Type B pancreatic cell (in vitro differentiated cells): ENCODE data around the gene NEK9. TPM values are rescaled to one million over a fixed set of nuclear protein-coding genes. Genes with fewer than 3 reads are reported as not detected.

Experiments
- DNase-seq: peaks from one replicate; pipeline ENCODE4 v3.0.0; 2021; ENCODE audit warnings: mixed read lengths; ENCODE audit not compliant: unreplicated experiment; ENCODE audit errors: extremely low spot score
- H3K27ac Mint-ChIP-seq: 2 replicates; pipeline ENCODE4 v1.8.0; 2021; ENCODE audit warnings: mild to moderate bottlenecking, mixed read lengths
- H3K27me3 Mint-ChIP-seq: 2 replicates; pipeline ENCODE4 v1.8.0; 2021; ENCODE audit warnings: mixed read lengths
- H3K36me3 Mint-ChIP-seq: 2 replicates; pipeline ENCODE4 v1.8.0; 2021; ENCODE audit warnings: mixed read lengths
- H3K4me1 Mint-ChIP-seq: one replicate; pipeline ENCODE4 v1.8.0; 2021; ENCODE audit warnings: mixed read lengths; ENCODE audit not compliant: unreplicated experiment
- H3K4me3 Mint-ChIP-seq: 2 replicates; pipeline ENCODE4 v1.8.0; 2021; ENCODE audit warnings: mild to moderate bottlenecking, mixed read lengths
- H3K9me3 Mint-ChIP-seq: 2 replicates; pipeline ENCODE4 v1.8.0; 2021; ENCODE audit warnings: mixed read lengths
- CTCF ChIP-seq: fragments of 200-600 bp; sonication (generic); conservative IDR thresholded peaks from 2 replicates; pipeline ENCODE4 v1.5.0; 2021; ENCODE audit warnings: antibody characterized with exemption, mild to moderate bottlenecking
- total RNA-seq: library from RNA; stranded (reverse); gene quantifications from 2 replicates; pipeline ENCODE4 v1.2.1, GENCODE V29; 2021; ENCODE audit warnings: low replicate concordance

The NEK9 gene
- total RNA-seq, 1 donor from 2014 or later: 117 TPM

- TF ChIP-seq CTCF: no peak
- no peaks in the 10 kb centered on the region for H3K9me3 Mint-ChIP-seq
- no peak for DNase-seq
- H3K27ac Mint-ChIP-seq: no peak overlapping the region
- no peak overlapping the region for H3K4me3 Mint-ChIP-seq
- peaks cover 12% of the 10 kb centered on the region for H3K36me3 Mint-ChIP-seq
- no peaks in the 10 kb centered on the region for H3K27me3 Mint-ChIP-seq
- peaks cover 3% of the 10 kb centered on the region for H3K4me1 Mint-ChIP-seq
Measured at GRCh38 chr14:75119056-75119455, 7.8 kb downstream of the NEK9 start.

- H3K4me1 Mint-ChIP-seq: no peaks in the 10 kb centered on the region
- H3K9me3 Mint-ChIP-seq: no peaks in the 10 kb centered on the region
- H3K36me3 Mint-ChIP-seq: peaks cover 38% of the 10 kb centered on the region
- H3K27me3 Mint-ChIP-seq: no peaks in the 10 kb centered on the region
- no peak for TF ChIP-seq CTCF
- no peak overlapping the region for H3K4me3 Mint-ChIP-seq
- DNase-seq: no peak
- H3K27ac Mint-ChIP-seq: no peak overlapping the region
Measured at GRCh38 chr14:75113932-75114539, 12.8 kb downstream of the NEK9 start.

- no peaks in the 10 kb centered on the region for H3K27me3 Mint-ChIP-seq
- H3K36me3 Mint-ChIP-seq: peaks cover 52% of the 10 kb centered on the region
- H3K27ac Mint-ChIP-seq: no peak overlapping the region
- no peak overlapping the region for H3K4me3 Mint-ChIP-seq
- DNase-seq: no peak
- no peaks in the 10 kb centered on the region for H3K4me1 Mint-ChIP-seq
- no peak for TF ChIP-seq CTCF
- H3K9me3 Mint-ChIP-seq: no peaks in the 10 kb centered on the region
Measured at GRCh38 chr14:75109877-75110276, 17.0 kb downstream of the NEK9 start.

GRCh38 chr14:75107186-75107585 lies 19.7 kb downstream of the NEK9 start:
- Mint-ChIP-seq H3K36me3 (peaks cover 55% of the 10 kb centered on the region), H3K4me1 (no peaks in the 10 kb centered on the region), H3K9me3 (no peaks in the 10 kb centered on the region), H3K4me3 (no peak overlapping the region), H3K27me3 (no peaks in the 10 kb centered on the region), H3K27ac (no peak overlapping the region)
- DNase-seq: no peak
- no peak for TF ChIP-seq CTCF

GRCh38 chr14:75101491-75101890 lies 25.4 kb downstream of the NEK9 start:
- Mint-ChIP-seq H3K27ac (no peak overlapping the region), H3K9me3 (no peaks in the 10 kb centered on the region), H3K36me3 (peaks cover 52% of the 10 kb centered on the region), H3K4me1 (no peaks in the 10 kb centered on the region), H3K4me3 (no peak overlapping the region), H3K27me3 (no peaks in the 10 kb centered on the region)
- no peak for DNase-seq
- TF ChIP-seq CTCF: no peak

GRCh38 chr14:75098682-75099081 lies 28.2 kb downstream of the NEK9 start:
- no peaks in the 10 kb centered on the region for H3K27me3 Mint-ChIP-seq
- TF ChIP-seq CTCF: no peak
- no peak overlapping the region for H3K4me3 Mint-ChIP-seq
- no peak overlapping the region for H3K27ac Mint-ChIP-seq
- DNase-seq: no peak
- peaks cover 47% of the 10 kb centered on the region for H3K36me3 Mint-ChIP-seq
- no peaks in the 10 kb centered on the region for H3K4me1 Mint-ChIP-seq
- H3K9me3 Mint-ChIP-seq: no peaks in the 10 kb centered on the region
